HG03521 (cell line): Measurements from ENCODE around the gene AAR2.

Experiments used
- ATAC-seq: cut with Tn5 transposase; IDR thresholded peaks from one replicate; pipeline ENCODE4 v1.9.1; 2021; ENCODE audit warnings: mild to moderate bottlenecking, moderate library complexity; ENCODE audit not compliant: unreplicated experiment

Gene AAR2

GRCh38 chr20:36259177-36260061, 23.1 kb downstream of the AAR2 start:
- no peak for ATAC-seq

- no peak for ATAC-seq
Measured at GRCh38 chr20:36260316-36260715, 24.0 kb downstream of the AAR2 start.

GRCh38 chr20:36261389-36262105, 25.3 kb downstream of the AAR2 start:
- no peak for ATAC-seq

- no peak for ATAC-seq
Measured at GRCh38 chr20:36262440-36262839, 26.2 kb downstream of the AAR2 start.

- ATAC-seq, result no peak
Measured at GRCh38 chr20:36264426-36265246, 28.4 kb downstream of the AAR2 start.

- no peak for ATAC-seq
Measured at GRCh38 chr20:36266189-36266588, 29.9 kb downstream of the AAR2 start.

GRCh38 chr20:36267605-36268381, 31.5 kb downstream of the AAR2 start:
- no peak for ATAC-seq

- no peak for ATAC-seq
Measured at GRCh38 chr20:36268440-36269342, 32.4 kb downstream of the AAR2 start.

GRCh38 chr20:36269507-36269906, 33.2 kb downstream of the AAR2 start:
- ATAC-seq, result no peak

GRCh38 chr20:36270744-36271638, 34.7 kb downstream of the AAR2 start:
- ATAC-seq, result no peak

- ATAC-seq, result no peak
Measured at GRCh38 chr20:36271639-36272546, 35.6 kb downstream of the AAR2 start.

- ATAC-seq, result no peak
Measured at GRCh38 chr20:36272547-36273220, 36.4 kb downstream of the AAR2 start.

GRCh38 chr20:36273414-36274180, 37.3 kb downstream of the AAR2 start:
- ATAC-seq, result no peak

- ATAC-seq, result no peak
Measured at GRCh38 chr20:36274181-36274841, 38.0 kb downstream of the AAR2 start.

- ATAC-seq, result no peak
Measured at GRCh38 chr20:36275011-36275410, 38.7 kb downstream of the AAR2 start.
